Stimulated activated effector memory CD8-positive, alpha-beta T cell treated with anti-CD3 and anti-CD28 coated beads, Interleukin-12 subunit alpha, Interleukin-12 subunit beta, amount 100 ng/mL, for 72 hours (primary cell): ENCODE data around the gene MUC5B.

Experiments used
- ATAC-seq: fragments of 150-1000 bp; cut with Tn5 transposase; 2 replicates; pipeline ENCODE4 v1.10.0; 2021
- DNase-seq, 2 donors: peaks; one replicate each; pipeline ENCODE4 v3.0.0; 2021 to 2022; ENCODE audit warnings: low spot score in 2 of 2
- H3K27ac Mint-ChIP-seq: one replicate; pipeline ENCODE4 v1.8.0; 2022; ENCODE audit warnings: mild to moderate bottlenecking, mixed read lengths
- H3K36me3 Mint-ChIP-seq: one replicate; pipeline ENCODE4 v1.8.0; 2022; ENCODE audit warnings: mild to moderate bottlenecking, mixed read lengths
- H3K4me1 Mint-ChIP-seq: one replicate; pipeline ENCODE4 v1.8.0; 2022; ENCODE audit warnings: mixed read lengths
- H3K4me3 Mint-ChIP-seq: one replicate; pipeline ENCODE4 v1.8.0; 2022; ENCODE audit warnings: mild to moderate bottlenecking, mixed read lengths
- H3K9me3 Mint-ChIP-seq: one replicate; pipeline ENCODE4 v1.8.0; 2022; ENCODE audit warnings: mixed read lengths

MUC5B gene

DNA sequence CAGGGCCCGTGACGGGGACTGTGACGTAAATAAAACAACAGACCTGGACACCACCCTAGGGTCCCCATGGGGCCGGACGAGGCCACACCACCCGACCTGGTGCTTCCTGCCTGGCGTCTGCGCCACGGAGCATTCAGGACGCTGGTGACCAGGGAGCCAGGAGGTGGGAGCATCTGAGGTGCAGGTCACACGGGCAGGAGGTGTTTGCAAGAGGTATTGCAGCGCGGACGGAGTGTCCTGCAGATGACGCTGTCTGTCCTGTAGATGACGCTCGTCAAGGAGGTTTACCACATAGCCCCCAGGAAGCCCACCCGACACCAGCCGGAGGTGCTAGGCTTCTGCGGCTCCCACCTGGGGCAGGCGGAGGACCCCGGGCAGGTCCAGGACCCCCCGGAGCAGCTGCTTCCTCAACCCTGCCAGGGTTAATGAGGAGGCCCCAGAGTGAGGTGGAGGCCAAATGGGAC lies 986 bp upstream of the MUC5B start:
- H3K36me3 Mint-ChIP-seq, result no peaks in the 10 kb centered on the region
- no peak overlapping the region for H3K4me3 Mint-ChIP-seq
- H3K27ac Mint-ChIP-seq, result no peak overlapping the region
- peaks cover 5% of the 10 kb centered on the region for H3K4me1 Mint-ChIP-seq
- ATAC-seq (no peak), DNase-seq (no peak)
- no peaks in the 10 kb centered on the region for H3K9me3 Mint-ChIP-seq

DNA sequence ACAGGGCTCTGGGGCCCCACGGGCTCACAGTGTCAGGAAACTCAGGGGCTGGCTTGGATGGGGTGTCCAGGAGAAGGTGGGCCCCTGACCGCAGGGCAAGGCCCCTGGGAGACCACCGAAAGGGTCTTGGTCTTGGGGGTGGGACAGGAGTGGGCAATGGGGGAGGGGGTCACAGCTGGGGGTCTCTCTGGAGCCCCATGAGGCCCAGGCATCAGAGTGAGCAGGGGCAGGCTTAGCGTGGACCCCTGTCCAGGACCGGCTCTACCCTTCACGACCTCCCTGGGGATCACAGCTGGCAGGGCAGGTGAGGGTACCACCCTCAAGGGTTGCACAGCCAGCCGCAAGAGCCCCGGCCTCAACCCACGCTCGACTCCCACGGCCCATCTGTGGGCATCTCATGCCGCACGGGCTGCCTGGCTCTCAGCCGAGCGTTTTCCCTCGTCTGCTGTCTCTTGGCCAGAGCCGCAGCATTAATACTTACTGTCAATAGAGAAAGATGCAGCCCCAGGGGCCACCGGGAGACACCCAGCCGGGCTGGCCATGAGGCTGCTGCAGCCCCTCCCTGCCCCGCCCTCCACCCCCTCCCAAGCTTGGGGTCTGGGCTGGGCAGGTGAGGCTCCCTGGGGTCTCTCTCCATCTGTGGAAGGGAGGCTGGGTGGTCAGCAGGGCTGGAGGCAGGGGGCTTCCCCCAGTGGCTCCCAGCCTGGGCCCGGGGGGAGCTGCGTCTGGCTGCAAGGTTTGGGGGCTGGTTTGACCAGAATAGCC lies 662 bp downstream of the MUC5B start:
- H3K36me3 Mint-ChIP-seq, result no peaks in the 10 kb centered on the region
- no peak overlapping the region for H3K27ac Mint-ChIP-seq
- no peaks in the 10 kb centered on the region for H3K9me3 Mint-ChIP-seq
- DNase-seq (no peak), ATAC-seq (no peak)
- no peak overlapping the region for H3K4me3 Mint-ChIP-seq
- peaks cover 5% of the 10 kb centered on the region for H3K4me1 Mint-ChIP-seq

- DNase-seq (no peak), ATAC-seq (no peak)
- H3K4me3 Mint-ChIP-seq, result no peak overlapping the region
- no peak overlapping the region for H3K27ac Mint-ChIP-seq
- H3K36me3 Mint-ChIP-seq, result no peaks in the 10 kb centered on the region
- peaks cover 5% of the 10 kb centered on the region for H3K4me1 Mint-ChIP-seq
- H3K9me3 Mint-ChIP-seq, result no peaks in the 10 kb centered on the region
These were observed 1.2 kb downstream of the MUC5B start for GRCh38 chr11:1224111-1224490.

DNA sequence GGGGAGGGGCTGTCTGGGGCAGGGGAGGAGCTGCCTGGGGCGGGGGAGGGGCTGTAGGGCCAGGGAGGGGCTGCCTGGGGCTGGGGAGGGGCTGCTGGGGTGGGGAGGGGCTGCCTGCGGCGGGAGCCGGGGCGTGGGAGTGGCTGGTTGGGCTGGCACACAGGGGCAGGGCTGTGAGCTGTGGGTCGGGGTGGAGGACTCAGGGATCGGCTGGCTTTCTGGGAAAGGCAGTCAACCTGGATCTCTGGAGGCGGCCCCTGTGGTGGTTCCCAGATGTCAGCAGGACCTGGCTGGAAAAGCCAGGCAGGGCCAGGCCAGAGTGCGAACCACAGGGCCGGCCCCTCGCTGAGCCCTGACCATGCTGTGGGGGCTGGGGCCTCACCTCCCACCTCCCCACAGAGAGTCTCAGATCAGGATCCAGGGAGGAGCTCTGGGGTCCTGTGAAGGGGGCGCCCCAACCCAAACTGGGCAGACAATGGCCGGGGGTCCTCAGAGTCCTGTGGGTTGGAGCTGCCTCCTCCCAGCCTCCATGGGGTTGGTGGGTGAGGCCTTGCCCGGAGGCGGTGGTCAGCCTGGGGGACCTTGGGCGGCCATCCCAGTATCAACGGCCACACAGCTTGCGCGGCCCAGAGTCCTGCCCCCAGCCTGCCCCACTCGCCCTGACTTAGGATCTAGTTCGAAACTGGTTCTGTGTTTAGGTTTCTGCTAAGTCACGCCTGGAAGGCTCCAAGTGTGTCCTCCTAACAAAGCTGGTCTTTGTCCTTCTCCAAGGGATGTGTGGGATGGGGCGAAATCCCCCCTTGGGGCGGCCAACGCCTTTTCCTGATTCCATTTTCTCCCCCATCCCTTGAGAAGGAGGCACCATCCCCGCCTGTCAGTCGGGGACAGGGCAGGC lies 1.9 kb downstream of the MUC5B start:
- DNase-seq (no peak), ATAC-seq (no peak)
- Mint-ChIP-seq H3K4me1 (peaks cover 5% of the 10 kb centered on the region), H3K36me3 (no peaks in the 10 kb centered on the region), H3K9me3 (no peaks in the 10 kb centered on the region), H3K4me3 (no peak overlapping the region), H3K27ac (no peak overlapping the region)

GRCh38 chr11:1225386-1226225 lies 2.7 kb downstream of the MUC5B start:
- Mint-ChIP-seq H3K4me3 (no peak overlapping the region), H3K4me1 (peaks cover 5% of the 10 kb centered on the region), H3K27ac (no peak overlapping the region), H3K36me3 (no peaks in the 10 kb centered on the region), H3K9me3 (no peaks in the 10 kb centered on the region)
- ATAC-seq, result no peak
- DNase-seq, result no peak

- peaks cover 1% of the 10 kb centered on the region for H3K4me1 Mint-ChIP-seq
- DNase-seq (no peak), ATAC-seq (no peak)
- H3K27ac Mint-ChIP-seq, result no peak overlapping the region
- no peaks in the 10 kb centered on the region for H3K36me3 Mint-ChIP-seq
- no peaks in the 10 kb centered on the region for H3K9me3 Mint-ChIP-seq
- no peak overlapping the region for H3K4me3 Mint-ChIP-seq
These were observed 3.5 kb downstream of the MUC5B start for GRCh38 chr11:1226226-1226985.

GRCh38 chr11:1226986-1227550 lies 4.2 kb downstream of the MUC5B start:
- no peaks in the 10 kb centered on the region for H3K36me3 Mint-ChIP-seq
- no peaks in the 10 kb centered on the region for H3K9me3 Mint-ChIP-seq
- ATAC-seq (no peak), DNase-seq (no peak)
- H3K4me1 Mint-ChIP-seq, result no peaks in the 10 kb centered on the region
- no peak overlapping the region for H3K4me3 Mint-ChIP-seq
- H3K27ac Mint-ChIP-seq, result no peak overlapping the region

- Mint-ChIP-seq H3K4me1 (no peaks in the 10 kb centered on the region), H3K27ac (no peak overlapping the region), H3K4me3 (no peak overlapping the region), H3K9me3 (no peaks in the 10 kb centered on the region), H3K36me3 (no peaks in the 10 kb centered on the region)
- DNase-seq (no peak), ATAC-seq (no peak)
These were observed 4.8 kb downstream of the MUC5B start for GRCh38 chr11:1227551-1228100.

DNA sequence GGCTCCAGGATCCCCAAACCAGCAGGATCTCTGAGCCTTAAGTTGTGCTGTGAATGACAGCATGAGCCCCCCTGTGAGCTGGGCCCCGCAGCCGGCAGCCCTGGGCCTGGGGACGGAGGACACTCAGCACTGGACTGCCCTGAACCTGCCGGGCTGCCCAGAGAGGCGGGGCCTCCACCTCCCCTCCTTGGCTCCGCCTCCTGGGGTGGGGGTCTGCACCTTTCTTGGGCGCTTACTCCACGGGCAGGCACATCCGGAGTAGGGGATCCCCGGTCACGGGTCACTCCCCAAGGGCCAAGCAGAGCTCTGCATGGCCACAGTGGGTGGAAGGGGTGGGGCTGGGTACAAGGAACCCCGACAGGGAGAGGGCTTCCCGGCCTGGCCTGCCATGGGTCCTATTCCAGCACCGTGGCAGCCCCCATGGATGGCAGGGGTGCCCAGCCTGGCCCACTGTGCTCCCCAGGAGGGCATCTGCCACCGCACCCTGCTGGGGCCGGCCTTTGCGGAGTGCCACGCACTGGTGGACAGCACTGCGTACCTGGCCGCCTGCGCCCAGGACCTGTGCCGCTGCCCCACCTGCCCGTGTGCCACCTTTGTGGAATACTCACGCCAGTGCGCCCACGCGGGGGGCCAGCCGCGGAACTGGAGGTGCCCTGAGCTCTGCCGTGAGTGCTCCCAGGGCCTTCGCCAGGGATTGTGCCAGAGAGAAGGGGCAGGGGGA lies 5.4 kb downstream of the MUC5B start:
- no peak overlapping the region for H3K27ac Mint-ChIP-seq
- H3K4me3 Mint-ChIP-seq, result no peak overlapping the region
- no peak for DNase-seq
- H3K4me1 Mint-ChIP-seq, result no peaks in the 10 kb centered on the region
- H3K36me3 Mint-ChIP-seq, result no peaks in the 10 kb centered on the region
- no peaks in the 10 kb centered on the region for H3K9me3 Mint-ChIP-seq
- no peak for ATAC-seq

GRCh38 chr11:1228921-1229451 lies 6.1 kb downstream of the MUC5B start:
- H3K36me3 Mint-ChIP-seq, result no peaks in the 10 kb centered on the region
- DNase-seq, result no peak
- H3K27ac Mint-ChIP-seq, result no peak overlapping the region
- no peak for ATAC-seq
- no peaks in the 10 kb centered on the region for H3K4me1 Mint-ChIP-seq
- no peak overlapping the region for H3K4me3 Mint-ChIP-seq
- H3K9me3 Mint-ChIP-seq, result no peaks in the 10 kb centered on the region

- Mint-ChIP-seq H3K4me1 (no peaks in the 10 kb centered on the region), H3K9me3 (no peaks in the 10 kb centered on the region), H3K36me3 (no peaks in the 10 kb centered on the region), H3K27ac (no peak overlapping the region), H3K4me3 (no peak overlapping the region)
- no peak for DNase-seq
- no peak for ATAC-seq
These were observed 6.7 kb downstream of the MUC5B start for GRCh38 chr11:1229471-1230120.

GRCh38 chr11:1230121-1230455 lies 7.2 kb downstream of the MUC5B start:
- Mint-ChIP-seq H3K4me1 (no peaks in the 10 kb centered on the region), H3K9me3 (no peaks in the 10 kb centered on the region), H3K36me3 (no peaks in the 10 kb centered on the region), H3K27ac (no peak overlapping the region), H3K4me3 (no peak overlapping the region)
- ATAC-seq (no peak), DNase-seq (no peak)
